Skin epidermis (tissue), 12 donors: ENCODE results near the gene ANKRD40.
"Not testable (repeated sequence)": the region's sequence is repeated elsewhere in the genome, so short reads cannot be mapped to it uniquely, and the experiment has no call there.

Experiments used
- H3K27ac ChIP-seq, 21 experiments: fragments of 200-600 bp; sonication (generic) in 11 of 21; one replicate each; pipeline ENCODE4 v1.5.0; 2020; ENCODE audit warnings: mild to moderate bottlenecking in 3 of 21, inconsistent platforms in 2 of 21, moderate library complexity in 2 of 21
- H3K4me3 ChIP-seq, 7 experiments: fragments of 200-600 bp; sonication (generic) in 2 of 7; one replicate each; pipeline ENCODE4 v1.5.0; 2020; ENCODE audit warnings: inconsistent platforms in 2 of 7, mild to moderate bottlenecking in 2 of 7, moderate library complexity in 1 of 7

The ANKRD40 gene

DNA sequence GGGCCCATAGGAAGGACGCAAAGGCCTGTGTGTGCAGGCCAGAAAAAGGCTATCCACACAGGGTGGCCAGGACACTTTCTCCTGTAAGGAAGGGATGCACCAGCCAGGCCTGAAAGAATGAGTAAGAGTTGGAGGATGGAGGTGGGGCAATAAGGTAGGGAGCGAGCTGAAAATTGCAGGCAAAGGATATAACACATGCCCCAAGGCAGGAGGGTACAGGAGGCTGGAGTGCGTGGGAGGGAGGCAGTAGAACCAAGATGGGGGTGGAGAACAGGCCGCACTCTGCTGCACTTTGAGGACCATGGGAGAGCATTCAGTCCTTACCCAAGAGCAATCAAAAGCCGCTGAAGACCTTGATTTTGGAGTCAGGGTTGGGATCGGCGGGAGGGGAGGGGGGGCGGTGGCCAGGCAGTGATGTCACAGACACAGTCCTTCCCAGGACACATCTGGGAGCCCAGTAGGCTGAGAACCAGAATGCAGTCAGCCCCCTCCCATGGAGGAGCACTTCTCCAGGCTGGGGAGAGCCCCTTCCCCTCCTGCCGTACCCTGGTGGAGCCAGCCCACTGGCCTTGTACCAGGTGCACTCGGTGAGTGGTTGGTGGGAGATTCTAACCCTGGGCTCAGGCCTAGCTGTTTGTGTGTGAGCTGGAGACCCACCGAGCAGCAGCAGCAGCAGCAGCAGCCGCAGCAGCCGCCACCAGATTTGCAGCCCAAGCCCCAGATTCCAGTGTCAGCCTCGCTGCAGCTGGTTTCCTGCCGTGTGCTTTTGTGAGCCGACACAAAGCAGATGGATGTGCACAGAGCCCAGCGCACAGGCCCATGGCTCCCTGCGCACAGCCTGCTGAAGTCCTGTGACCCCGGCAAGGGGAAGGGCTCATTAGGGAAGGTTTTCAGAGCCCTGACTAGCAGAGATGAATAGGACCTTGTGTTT, 17.5 kb downstream of the ANKRD40 start:
- Histone ChIP-seq H3K27ac (no peak overlapping the region), H3K4me3 (no peak overlapping the region)

DNA sequence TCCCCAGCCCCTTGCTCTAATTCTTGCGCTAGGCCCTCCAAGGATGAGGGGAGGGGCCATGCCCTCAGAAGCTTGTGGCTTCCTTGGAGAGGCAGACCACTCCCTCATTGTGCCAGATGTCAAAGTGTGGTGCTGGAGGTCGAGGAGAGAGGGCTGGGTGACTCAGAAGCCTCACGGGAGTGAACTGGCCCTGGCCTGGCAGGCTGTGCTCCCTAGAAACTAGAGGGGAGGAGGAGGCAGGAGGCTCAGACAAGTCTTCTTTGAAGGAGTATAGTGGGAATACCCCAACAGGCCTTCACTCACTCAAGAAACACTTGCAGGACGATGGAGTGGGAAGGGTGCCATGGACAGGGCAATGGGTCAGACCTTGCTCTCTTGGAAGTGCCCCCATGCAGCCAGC, 18.5 kb downstream of the ANKRD40 start:
- H3K27ac ChIP-seq = no peak overlapping the region

DNA sequence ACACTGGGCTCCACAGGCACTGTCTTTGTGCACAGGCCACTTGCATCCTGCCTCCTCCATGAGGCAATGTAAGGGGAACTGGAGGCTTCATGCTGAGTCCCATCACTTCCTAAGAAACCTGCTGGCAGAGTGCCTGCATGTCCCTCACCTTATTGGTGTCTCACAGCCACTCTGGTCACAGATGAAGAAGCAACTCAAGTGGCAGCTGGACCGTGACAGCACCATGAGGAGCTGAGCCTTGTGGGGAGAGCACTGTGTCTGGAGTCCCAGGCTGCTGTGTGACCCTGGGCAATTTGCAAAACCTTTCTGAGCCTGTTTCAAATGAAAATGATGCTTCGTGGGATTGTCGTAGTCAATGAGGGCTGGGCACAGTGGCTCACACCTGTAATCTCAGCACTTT, 19.5 kb downstream of the ANKRD40 start:
- Histone ChIP-seq H3K27ac (no peak overlapping the region), H3K4me3 (no peak overlapping the region)

More for the DNA sequence above, 18.5 kb downstream of the ANKRD40 start:
- no peak overlapping the region for H3K4me3 ChIP-seq

DNA sequence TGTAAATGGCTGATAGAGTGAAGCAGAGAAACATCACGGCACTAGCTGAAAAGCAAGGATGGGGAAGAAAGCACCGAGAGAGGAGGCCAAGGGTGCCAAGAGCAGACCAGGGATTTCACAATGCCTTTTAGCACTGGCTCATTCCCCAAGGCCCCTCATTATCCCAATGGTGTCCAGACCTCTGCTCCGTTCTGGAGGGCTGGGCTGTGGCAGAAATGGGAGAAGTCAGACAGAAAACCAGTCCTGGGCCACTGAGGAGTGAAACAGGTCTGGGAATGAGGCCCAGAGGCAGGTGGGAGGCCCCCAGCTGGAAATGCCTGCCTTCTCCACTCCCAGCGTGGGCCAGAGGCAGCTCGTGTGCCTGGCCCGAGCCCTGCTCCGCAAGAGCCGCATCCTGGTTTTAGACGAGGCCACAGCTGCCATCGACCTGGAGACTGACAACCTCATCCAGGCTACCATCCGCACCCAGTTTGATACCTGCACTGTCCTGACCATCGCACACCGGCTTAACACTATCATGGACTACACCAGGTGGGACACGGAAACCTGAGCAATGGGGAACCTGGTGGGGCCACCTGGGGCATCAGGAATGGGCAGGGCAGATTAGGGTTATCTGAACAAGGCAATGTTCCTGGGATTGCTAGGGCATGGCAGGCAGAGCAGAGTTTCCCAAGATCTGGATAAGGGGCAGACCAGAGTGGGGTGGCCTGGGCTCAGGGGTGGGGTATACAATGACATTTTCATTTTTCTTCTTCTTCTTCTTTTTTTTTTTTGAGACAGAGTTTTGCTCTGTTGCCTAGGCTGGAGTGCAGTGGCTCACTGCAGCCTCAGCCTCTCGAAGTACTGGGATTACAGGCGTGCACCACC, 20.3 kb downstream of the ANKRD40 start:
- Histone ChIP-seq H3K27ac (peak overlapping the region in 8 of 21 experiments; percentile 5 to 73 (median 62)), H3K4me3 (no peak overlapping the region)

DNA sequence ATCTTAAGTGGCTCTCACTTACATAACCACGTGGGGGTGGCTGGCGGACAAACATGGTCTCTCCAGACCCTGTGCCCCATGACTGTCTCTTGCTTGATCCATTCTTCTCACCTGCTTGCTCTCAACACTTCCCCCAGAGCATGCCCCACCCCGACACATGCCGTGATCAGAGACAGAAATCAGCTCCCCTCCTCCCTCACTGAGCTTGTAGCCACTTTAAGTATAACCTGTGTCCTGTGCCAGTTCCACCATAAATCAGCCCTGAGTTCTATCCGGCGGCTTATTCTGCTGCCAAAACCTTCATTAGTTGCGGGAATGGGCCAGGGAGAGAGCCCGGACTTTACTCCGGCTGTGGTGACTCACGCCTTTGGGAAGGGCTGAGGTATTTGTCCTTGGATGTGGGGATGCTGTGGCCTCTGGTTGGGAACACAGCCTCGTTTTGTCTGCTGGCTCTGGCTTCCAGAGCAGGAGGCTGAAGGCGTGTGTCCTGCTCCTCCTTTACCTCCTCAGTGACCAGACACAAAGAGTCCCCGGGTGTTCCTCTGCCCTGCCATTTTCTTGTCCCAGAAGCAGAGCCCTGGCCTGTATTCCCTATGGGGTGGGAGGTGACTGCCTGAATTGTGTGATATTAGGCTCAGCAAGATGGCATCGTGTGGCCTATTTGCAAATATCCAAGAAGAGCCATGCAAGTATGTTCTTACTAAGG, 21.1 kb downstream of the ANKRD40 start:
- H3K27ac ChIP-seq = peak overlapping the region in 9 of 21 experiments; percentile 5 to 73 (median 65)
- no peak overlapping the region for H3K4me3 ChIP-seq

DNA sequence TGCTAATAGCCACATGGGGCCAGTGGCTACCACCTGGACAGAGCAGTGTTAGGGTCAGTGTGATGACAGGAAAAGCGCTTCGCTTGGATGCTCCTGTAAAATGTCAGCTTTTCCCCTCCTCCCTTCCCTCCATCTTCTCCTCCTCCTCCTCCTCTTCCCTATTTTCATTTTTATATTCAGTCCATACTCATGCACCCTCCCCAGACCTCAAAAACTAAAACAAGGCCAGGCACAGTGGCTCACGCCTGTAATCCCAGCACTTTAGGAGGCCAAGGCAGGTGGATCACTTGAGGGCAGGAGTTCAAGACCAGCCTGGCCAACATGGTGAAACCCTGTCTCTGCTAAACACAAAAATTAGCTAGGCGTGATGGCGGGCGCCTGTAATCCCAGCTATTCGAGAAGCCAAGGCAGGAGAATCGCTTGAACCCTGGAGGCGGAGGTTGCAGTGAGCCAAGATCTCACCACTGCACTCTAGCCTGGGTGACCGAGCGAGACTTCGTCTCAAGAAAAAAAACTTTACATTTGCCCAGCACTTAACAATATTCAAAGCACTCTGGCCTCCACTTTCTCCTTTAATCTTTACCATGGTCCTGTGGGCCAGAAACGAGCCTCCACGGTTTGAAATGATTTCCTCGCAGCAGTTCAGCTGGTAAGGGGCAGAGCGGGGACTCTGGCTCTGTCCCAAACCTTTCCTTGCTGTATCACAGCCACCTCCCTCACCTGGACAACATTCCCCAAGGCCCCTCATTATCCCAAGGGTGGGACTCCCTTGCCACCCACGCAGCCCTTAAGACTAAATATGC, 21.8 kb downstream of the ANKRD40 start:
- H3K4me3 ChIP-seq = no peak overlapping the region
- peak overlapping the region in 6 of 21 experiments; percentile 6 to 73 (median 64) for H3K27ac ChIP-seq

DNA sequence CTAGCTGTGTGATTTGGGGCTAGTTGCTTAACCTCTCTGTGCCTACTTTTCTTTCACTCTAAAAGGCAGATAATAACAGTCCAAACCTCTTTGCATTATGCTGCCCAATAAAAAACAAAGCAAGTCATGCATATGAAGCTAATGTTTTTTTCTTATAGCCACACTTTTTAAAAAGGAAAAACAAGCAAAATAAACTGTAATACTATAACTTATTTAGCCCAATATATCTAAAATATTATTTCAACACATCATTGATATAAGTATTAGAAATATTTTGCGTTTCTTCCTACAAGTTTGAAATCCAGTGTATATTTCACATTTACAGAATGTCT, 22.4 kb downstream of the ANKRD40 start:
- Histone ChIP-seq H3K27ac (no peak overlapping the region), H3K4me3 (no peak overlapping the region)

DNA sequence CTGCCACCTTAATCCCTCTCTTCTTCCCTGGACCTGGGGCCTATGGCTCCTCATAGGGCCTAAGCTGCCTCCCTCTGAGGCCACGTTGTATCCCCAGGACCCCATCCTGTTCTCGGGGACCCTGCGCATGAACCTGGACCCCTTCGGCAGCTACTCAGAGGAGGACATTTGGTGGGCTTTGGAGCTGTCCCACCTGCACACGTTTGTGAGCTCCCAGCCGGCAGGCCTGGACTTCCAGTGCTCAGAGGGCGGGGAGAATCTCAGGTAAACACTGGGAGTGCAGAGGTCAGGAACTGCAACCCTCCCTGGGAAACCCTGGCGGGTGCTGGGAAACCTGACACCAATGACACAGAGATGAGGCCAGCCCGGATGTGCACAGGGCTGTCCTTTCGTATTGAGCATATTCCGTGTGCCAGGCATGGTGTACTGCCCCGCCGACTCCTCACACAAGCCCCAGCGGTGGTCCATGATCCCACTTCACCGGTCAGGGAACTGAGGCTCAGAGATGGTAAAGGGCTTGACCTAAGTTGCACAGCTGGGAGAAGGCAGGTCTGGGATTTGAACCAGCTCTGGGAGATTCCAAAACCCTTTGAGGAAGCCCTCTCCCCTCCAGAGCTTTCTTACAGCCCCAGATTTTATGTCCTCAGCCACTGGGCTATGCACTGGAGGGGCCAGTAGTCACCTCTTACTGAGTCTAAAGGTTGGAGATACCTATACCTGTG, 22.9 kb downstream of the ANKRD40 start:
- H3K4me3 ChIP-seq = no peak overlapping the region
- no peak overlapping the region for H3K27ac ChIP-seq

DNA sequence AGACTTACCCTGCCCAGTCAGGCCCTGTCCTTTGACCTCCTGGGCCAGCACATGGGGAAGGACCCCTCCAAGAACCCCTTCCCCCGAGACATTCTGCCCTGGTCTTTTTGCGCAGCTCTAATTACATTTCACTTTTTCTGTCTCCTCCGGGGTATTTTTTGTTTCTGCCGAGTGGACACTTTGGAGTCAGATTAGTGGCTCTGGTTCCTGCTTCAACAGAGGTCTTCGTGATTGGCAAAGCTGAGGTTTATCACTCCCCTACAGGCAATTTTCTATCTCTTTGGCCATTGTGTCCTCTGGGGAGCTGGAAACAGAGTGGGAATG, 23.5 kb downstream of the ANKRD40 start:
- H3K4me3 ChIP-seq = no peak overlapping the region
- no peak overlapping the region for H3K27ac ChIP-seq

DNA sequence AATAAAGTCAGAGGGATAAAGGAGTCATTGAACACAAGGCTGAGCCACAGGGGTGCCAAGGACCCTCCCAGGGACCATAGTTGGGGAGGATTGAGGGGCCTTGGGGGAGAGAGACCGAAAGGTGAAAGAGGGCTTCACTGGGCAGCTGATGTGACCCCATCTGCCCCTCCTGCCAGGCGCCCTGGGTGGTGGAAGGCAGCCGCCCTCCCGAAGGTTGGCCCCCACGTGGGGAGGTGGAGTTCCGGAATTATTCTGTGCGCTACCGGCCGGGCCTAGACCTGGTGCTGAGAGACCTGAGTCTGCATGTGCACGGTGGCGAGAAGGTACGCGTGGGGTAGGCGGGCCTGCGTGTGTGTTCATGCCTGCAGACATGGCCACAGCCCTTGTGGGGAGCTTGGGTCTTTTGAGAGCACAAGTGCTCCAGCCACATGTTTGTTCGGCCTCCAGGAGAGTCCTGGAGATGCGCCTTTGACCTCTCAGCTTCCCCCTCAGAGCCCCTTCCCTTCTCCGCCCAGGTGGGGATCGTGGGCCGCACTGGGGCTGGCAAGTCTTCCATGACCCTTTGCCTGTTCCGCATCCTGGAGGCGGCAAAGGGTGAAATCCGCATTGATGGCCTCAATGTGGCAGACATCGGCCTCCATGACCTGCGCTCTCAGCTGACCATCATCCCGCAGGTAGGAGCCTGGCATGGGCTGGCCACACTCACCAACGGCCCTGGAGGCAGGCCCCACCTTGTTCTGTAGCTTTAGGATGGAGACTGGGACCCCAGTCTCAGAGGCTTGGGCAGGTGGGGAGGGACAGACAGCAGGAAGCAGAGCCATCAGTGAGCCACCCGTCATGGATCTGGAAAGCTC, 24.1 kb downstream of the ANKRD40 start:
- no peak overlapping the region for H3K27ac ChIP-seq

DNA sequence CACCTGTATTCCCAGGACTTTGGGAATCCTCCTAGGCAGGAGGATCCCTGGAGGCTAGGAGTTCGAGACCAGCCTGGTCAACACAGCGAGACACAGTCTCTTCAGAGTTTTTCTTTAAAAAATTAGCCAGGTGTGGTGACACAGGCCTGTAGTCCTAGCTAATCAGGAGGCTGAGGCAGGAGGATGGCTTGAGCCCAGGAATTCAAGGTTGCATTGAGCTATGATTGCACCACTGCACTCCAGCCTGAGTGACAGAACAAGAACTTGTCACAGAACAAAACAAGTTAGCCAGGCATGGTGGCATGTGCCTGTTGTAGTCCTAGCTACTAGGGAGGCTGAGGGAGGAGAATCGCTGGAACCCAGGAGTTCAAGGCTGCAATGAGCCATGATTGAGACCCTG, 24.8 kb downstream of the ANKRD40 start:
- no peak overlapping the region for H3K27ac ChIP-seq
- no peak overlapping the region for H3K4me3 ChIP-seq

More for the DNA sequence above, 24.1 kb downstream of the ANKRD40 start:
- H3K4me3 ChIP-seq = no peak overlapping the region

DNA sequence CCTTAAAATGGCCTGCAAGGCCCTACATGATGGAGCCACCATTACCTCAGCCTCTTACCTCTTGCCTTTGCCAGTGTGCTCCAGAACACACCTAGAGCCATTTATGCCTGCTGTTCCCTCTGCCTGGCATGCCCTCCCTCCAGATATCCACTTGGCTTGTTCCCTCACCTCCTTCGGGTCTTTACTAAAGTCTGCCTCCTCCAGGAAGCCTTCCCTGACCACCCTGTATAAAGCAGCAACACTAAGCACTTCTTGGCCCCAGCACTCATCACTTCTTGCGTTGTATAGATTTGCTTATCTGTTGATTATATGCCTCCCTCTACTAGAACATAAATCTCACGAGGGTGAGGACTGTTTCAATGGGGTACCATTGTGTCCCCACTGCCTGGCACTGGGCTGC, 25.3 kb downstream of the ANKRD40 start:
- H3K27ac ChIP-seq = no peak overlapping the region
- H3K4me3 ChIP-seq = no peak overlapping the region

DNA sequence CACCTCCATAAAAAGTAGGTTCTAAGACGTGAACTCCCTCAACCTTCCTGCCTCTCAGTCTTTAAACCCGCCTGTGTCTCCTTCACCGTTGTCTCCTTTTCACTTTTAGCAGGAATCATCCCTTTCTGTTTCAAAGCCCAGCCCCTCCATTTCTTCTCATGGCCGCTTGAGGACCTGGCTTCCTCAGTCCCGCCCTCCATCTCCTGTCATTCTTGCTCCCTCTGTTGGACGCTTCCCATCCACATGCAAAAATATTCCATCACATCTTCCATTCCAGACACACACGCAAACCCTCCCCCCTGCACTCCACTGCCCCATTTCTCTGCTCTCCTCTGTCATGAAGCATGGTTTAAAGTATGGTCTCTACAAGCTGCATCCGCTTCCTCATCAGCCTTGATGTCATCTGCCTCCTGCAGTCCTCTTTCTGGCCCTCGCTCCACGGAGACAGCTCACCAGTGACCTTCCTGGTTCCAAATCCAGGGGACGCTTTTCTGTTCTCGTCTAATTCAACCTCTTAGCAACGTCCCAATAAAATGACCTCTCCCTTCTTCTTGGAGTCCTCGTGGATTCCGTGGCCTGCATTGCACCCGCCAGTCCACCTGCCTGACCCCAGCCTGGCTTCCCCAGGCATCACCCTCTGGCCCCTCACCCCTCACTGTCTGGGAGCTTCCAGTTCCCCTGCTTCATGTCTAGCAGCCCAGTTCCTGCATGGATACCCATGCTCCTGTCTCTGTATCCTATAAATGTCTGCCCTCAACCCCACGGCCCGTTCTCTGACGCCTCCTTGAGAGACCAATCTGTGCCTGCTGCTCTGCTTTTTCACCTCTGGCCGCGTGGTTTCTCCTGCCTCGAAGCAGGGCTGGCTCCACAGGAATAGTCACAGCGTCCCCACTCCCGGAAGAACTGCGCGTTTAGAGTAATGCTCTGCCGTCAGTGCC, 26.2 kb downstream of the ANKRD40 start:
- peak overlapping the region in 4 of 21 experiments; percentile 12 to 40 (median 30) for H3K27ac ChIP-seq
- no peak overlapping the region for H3K4me3 ChIP-seq

DNA sequence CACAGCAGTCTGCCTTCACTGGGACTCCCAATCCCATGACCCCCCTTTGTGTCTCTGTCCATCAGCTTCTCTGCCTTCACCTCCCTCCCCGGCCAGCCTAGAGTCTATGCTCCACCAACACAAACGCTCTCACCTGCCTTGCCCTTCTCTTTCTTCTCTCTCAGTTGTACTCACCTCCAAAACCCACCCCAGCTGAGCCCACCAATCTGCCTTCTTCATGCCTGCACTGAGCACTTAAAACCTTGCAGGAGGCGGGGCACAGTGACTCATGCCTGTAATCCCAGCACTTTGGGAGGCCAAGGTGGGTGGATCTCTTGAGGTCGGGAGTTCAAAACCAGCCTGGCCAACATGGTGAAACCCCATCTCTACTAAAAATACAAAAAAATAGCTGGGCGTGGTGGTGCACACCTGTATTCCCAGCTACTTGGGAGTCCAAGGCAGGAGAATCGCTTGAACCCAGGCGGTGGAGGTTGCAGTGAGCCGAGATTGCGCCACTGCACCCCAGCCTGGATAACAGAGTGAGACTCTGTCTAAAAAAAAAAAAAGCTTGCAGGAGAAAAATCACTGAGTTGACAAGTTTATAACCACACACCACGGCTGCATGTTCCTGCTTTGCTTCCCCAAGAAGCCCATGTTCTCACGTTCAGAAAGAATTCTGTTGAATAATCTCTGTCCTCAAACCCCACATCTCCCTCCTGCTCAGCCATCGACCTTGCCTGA, 27.0 kb downstream of the ANKRD40 start:
- not testable (repeated sequence) for H3K4me3 ChIP-seq
- H3K27ac ChIP-seq = peak overlapping the region in 4 of 21 experiments; percentile 12 to 40 (median 30)

DNA sequence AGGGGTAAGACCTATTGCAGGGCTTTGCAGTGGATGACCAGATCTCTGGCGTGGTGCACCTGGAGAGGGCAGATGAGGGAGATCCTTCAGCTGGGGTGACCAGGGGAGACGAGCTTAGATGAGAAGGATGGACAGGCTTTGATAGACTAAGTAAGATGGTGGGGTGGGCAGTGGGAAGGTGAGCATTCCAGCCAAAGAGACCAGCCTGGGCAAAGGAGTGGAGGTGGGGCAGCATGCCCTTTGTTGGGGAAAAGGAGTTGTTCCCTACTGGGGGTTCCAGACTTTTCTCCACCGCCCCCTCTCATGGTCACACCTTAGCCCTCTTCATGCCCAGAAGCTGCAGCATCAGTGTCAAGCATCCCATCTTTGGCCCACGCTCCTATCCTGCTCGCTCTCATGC, 27.6 kb downstream of the ANKRD40 start:
- Histone ChIP-seq H3K27ac (no peak overlapping the region), H3K4me3 (no peak overlapping the region)

DNA sequence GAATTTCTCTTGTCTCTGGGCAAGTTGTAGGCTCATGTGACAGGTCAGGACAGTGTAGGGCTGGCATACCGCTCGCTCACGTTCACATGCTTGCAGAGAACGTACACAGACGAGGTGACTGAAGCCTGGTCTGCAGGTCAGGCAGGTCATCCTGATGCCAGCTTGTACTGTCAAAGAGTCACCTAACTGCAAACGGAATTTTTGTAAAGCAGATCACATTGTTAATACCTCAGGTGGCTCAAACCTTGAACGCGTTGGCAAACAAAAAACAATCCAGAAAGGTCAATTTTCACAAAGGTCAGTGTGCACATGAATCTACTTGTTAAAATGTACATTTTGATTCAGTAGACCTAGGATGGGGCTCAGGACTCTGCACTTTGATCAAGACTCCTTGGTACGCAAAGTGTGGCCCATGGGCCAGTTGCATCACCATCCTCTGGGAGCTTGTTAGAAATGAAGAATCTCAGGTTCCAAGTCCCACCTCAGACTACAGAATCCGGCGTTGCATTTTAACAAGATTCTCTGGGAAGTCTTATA, 28.6 kb downstream of the ANKRD40 start:
- H3K4me3 ChIP-seq = no peak overlapping the region
- H3K27ac ChIP-seq = no peak overlapping the region
